GM12801 (cell line): Measurements from ENCODE around the gene EVPL.

ENCODE experiments used
- TF ChIP-seq, protein P1 (sequence below): IDR thresholded peaks from one replicate; pipeline ENCODE4 v1.5.1; 2011; ENCODE audit warnings: control low read depth; ENCODE audit not compliant: insufficient read length; ENCODE audit errors: extremely low read depth

Gene EVPL

DNA sequence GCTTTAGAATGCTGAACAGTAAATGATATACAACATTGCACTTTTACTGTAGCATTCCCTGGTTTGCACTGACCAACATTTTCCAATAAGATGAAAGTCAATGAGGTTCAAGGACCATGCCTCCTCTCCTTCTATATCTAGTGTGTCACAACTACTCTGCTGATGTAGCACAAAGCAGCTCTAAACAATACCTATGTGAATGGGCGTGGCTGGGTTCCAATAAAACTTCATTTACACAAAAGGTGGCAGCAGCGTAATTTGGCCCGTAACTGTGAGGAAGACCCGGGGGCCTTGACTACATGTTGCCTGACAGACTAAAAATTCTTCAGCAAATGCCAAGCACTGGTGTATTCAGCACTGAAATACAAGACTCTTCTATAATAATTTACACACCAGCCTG lies 38.7 kb upstream of the EVPL start:
- TF ChIP-seq, protein P1, sequence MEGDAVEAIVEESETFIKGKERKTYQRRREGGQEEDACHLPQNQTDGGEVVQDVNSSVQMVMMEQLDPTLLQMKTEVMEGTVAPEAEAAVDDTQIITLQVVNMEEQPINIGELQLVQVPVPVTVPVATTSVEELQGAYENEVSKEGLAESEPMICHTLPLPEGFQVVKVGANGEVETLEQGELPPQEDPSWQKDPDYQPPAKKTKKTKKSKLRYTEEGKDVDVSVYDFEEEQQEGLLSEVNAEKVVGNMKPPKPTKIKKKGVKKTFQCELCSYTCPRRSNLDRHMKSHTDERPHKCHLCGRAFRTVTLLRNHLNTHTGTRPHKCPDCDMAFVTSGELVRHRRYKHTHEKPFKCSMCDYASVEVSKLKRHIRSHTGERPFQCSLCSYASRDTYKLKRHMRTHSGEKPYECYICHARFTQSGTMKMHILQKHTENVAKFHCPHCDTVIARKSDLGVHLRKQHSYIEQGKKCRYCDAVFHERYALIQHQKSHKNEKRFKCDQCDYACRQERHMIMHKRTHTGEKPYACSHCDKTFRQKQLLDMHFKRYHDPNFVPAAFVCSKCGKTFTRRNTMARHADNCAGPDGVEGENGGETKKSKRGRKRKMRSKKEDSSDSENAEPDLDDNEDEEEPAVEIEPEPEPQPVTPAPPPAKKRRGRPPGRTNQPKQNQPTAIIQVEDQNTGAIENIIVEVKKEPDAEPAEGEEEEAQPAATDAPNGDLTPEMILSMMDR = no peak

DNA sequence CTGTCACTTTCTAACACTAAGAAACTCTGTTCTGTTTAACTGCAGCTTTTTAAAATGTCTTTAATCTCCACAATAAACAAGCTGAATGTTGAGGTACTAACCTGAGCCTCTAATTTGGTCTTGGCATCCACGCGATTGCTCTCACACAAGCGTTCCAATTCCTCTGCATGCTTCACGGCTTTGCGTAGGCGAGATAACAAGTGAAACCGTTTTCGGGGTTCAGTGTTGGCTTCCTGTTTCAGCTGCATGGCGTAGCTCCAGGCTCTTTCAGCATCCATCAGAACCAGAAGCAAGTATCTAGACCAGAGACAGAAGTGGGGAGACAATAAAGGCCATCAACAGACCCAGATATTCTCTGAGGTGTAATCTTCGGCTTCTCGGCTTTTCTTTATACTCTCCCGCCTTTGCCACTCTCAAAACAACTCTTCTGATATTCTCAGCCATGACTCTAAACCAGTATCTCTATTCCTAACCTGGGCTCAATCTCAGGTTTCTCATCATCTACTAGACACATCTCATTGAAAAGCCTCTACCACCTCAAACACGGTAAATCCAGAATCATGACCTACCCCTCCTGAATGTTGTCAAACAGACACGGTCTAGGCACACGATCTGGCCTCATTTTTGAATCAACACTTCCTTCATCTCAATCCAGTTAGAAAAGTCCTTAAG lies 36.9 kb upstream of the EVPL start:
- TF ChIP-seq, protein P1 = no peak

- TF ChIP-seq, protein P1 = no peak
Measured at GRCh38 chr17:76056882-76057281, 29.8 kb upstream of the EVPL start.

DNA sequence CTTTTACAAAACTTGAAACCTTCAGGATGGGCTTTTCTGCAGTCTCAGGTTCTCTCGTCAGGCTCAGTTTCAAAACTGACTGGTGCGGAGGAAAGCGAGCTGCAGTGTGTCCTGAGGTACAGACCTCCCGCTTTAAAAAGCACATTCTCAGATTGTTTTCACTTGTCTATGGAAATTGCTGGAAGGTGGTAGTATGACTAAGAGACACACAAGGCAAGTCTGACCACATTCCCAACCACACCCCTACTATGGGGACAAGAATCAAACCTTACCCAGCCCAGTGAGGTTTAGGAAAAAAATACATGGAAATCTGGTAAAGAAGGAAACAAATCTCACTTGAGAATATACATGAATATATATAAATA lies 27.0 kb upstream of the EVPL start:
- TF ChIP-seq, protein P1 = no peak

DNA sequence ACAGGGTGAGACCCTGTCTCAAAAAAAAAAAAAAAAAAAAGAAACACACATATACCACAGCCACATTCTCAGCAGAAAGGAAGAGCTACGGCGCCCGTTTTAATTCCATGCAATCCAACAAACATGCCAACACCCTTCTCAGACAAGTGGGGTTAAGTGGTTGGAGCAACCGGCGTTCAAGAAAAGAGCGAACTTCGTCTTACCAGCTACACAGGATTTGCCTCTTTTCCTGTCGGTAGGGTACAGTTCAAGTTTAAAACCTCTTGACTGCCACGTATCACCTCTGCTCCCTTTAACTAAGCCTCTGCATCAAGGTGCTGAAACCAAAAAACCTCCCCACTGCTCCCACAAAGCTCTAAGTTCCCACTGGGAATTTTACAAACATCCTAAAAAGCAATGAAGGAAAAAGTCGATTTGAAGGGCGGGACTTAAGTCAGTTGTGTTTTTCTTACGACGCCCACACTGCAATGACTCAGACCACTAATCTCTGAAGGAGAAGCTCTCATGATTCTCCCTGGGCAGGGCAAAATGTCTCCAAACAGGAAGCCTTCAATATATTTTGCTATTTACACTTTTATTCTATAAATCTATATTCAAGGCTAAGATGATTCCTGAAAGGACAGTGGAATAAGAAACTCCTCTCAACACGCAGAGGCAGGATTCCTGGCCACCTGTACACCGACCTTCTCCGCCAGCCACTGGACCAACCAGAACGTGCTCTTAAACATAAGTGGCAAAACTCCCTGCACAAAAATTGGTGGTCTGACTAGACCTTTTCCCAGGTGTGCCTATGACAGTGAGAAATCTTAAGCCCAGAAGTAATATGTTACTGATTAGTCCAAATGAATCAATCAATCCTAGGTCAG lies 26.4 kb upstream of the EVPL start:
- TF ChIP-seq, protein P1 = no peak

GRCh38 chr17:76051561-76051960 lies 24.5 kb upstream of the EVPL start:
- TF ChIP-seq, protein P1 = no peak

GRCh38 chr17:76050538-76051467 lies 23.7 kb upstream of the EVPL start:
- TF ChIP-seq, protein P1 = no peak
